Measurements from ENCODE around the gene KCNRG. TPM values are rescaled to one million over a fixed set of nuclear protein-coding genes. Genes with fewer than 3 reads are reported as not detected.

Gene KCNRG
- total RNA-seq, 3 donors from 2014 or later (not counting 1 experiment from before 2014, with no cell fraction given): 0.43 to 1.0 (median 0.61) TPM

DNA sequence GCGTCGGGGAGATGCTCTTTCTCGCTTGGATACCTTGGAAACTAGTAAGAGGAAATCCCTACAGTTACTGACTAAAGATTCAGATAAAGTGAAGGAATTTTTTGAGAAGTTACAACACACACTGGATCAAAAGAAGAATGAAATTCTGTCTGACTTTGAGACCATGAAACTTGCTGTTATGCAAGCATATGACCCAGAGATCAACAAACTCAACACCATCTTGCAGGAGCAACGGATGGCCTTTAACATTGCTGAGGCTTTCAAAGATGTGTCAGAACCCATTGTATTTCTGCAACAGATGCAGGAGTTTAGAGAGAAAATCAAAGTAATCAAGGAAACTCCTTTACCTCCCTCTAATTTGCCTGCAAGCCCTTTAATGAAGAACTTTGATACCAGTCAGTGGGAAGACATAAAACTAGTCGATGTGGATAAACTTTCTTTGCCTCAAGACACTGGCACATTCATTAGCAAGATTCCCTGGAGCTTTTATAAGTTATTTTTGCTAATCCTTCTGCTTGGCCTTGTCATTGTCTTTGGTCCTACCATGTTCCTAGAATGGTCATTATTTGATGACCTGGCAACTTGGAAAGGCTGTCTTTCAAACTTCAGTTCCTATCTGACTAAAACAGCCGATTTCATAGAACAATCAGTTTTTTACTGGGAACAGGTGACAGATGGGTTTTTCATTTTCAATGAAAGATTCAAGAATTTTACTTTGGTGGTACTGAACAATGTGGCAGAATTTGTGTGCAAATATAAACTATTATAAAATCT, 2.7 kb upstream of the KCNRG start:
- no peaks in the 10 kb centered on the region for H3K27me3 ChIP-seq (ENCODE audit: control insufficient read depth, insufficient read depth, low read length)
- Mint-ChIP-seq H3K4me1 (peaks cover 33 to 43% of the 10 kb centered on the region in 2 donors), H3K9me3 (no peaks in the 10 kb centered on the region), H3K27me3 (ENCODE audit: low read depth in 2 of 2) (no peaks in the 10 kb centered on the region), H3K36me3 (no peaks in the 10 kb centered on the region), H3K27ac (peak overlapping the region; percentile 65 to 75), H3K4me3 (no peak overlapping the region)
- no peak for ATAC-seq
- H3K27ac ChIP-seq (ENCODE audit: low read length): no peak overlapping the region
- H3K9me3 ChIP-seq (ENCODE audit: control insufficient read depth, insufficient read depth, low read length): no peaks in the 10 kb centered on the region
- 94% methylated on average over 6 of the region's 6 CpGs for WGBS (ENCODE audit: insufficient coverage)
- peaks cover 49% of the 10 kb centered on the region for H3K36me3 ChIP-seq (ENCODE audit: control insufficient read depth, insufficient read depth, low read length)
- H3K4me1 ChIP-seq (ENCODE audit: control insufficient read depth, insufficient read depth, low read length): no peaks in the 10 kb centered on the region
- intact Hi-C loops (cut with micrococcal nuclease): no loop called here
- no peak for DNase-seq
- H3K4me3 ChIP-seq (ENCODE audit: low read length): no peak overlapping the region
- TF ChIP-seq, protein P1, sequence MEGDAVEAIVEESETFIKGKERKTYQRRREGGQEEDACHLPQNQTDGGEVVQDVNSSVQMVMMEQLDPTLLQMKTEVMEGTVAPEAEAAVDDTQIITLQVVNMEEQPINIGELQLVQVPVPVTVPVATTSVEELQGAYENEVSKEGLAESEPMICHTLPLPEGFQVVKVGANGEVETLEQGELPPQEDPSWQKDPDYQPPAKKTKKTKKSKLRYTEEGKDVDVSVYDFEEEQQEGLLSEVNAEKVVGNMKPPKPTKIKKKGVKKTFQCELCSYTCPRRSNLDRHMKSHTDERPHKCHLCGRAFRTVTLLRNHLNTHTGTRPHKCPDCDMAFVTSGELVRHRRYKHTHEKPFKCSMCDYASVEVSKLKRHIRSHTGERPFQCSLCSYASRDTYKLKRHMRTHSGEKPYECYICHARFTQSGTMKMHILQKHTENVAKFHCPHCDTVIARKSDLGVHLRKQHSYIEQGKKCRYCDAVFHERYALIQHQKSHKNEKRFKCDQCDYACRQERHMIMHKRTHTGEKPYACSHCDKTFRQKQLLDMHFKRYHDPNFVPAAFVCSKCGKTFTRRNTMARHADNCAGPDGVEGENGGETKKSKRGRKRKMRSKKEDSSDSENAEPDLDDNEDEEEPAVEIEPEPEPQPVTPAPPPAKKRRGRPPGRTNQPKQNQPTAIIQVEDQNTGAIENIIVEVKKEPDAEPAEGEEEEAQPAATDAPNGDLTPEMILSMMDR (IDR thresholded peaks at IDR 0.05): no peak

DNA sequence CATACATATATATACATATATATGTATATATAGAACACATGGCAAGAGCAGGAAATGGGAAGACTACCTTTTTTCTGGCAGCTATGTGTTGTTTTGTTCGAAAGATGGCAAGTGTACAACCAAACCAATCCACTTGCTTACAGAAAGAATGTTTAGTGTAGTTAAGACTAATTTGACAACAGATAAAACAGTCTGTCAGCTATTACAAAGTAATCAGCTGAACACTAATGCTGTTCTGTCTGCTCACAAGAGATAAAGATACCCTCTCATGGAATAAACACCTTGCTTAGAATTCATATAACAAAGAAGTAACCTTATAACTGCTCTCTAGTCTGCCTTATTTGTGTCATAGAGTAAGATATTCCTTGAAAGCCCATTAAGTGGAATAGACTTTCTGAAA, 858 bp upstream of the KCNRG start:
- H3K9me3 Mint-ChIP-seq: no peaks in the 10 kb centered on the region
- no peak overlapping the region for H3K27ac ChIP-seq (ENCODE audit: low read length)
- TF ChIP-seq, protein P1 (IDR thresholded peaks at IDR 0.05): no peak
- peaks cover 13% of the 10 kb centered on the region for H3K36me3 Mint-ChIP-seq
- peak overlapping the region; percentile 46 to 59 for H3K27ac Mint-ChIP-seq
- peaks cover 38 to 48% of the 10 kb centered on the region in 2 donors for H3K4me1 Mint-ChIP-seq
- H3K36me3 ChIP-seq (ENCODE audit: control insufficient read depth, insufficient read depth, low read length): peaks cover 49% of the 10 kb centered on the region
- WGBS (ENCODE audit: insufficient coverage): no CpG with 5 or more reads among the region's 1 CpG
- no peak overlapping the region for H3K4me3 ChIP-seq (ENCODE audit: low read length)
- no peaks in the 10 kb centered on the region for H3K4me1 ChIP-seq (ENCODE audit: control insufficient read depth, insufficient read depth, low read length)
- H3K4me3 Mint-ChIP-seq: no peak overlapping the region
- H3K9me3 ChIP-seq (ENCODE audit: control insufficient read depth, insufficient read depth, low read length): no peaks in the 10 kb centered on the region
- no peak for ATAC-seq
- H3K27me3 ChIP-seq (ENCODE audit: control insufficient read depth, insufficient read depth, low read length): no peaks in the 10 kb centered on the region
- no peaks in the 10 kb centered on the region for H3K27me3 Mint-ChIP-seq (ENCODE audit: low read depth in 2 of 2)
- intact Hi-C loops (cut with micrococcal nuclease): no loop called here
- DNase-seq: no peak

DNA sequence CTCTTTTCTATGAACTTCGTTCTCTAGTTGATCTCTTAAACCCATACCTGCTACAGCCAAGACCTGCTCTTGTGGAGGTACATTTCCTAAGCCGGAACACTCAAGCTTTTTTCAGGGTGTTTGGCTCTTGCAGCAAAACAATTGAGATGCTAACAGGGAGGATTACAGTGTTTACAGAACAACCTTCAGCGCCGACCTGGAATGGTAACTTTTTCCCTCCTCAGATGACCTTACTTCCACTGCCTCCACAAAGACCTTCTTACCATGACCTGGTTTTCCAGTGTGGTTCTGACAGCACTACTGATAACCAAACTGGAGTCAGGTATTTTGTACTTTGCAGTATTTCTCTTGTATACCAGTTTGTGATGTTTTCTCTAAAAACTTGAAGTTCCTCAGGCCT, 506 bp downstream of the KCNRG start:
- peak overlapping the region; percentile 58 to 59 for H3K27ac Mint-ChIP-seq
- H3K27me3 ChIP-seq (ENCODE audit: control insufficient read depth, insufficient read depth, low read length): no peaks in the 10 kb centered on the region
- H3K9me3 Mint-ChIP-seq: no peaks in the 10 kb centered on the region
- WGBS (ENCODE audit: insufficient coverage): 96% methylated on average over 4 of the region's 4 CpGs
- no peaks in the 10 kb centered on the region for H3K4me1 ChIP-seq (ENCODE audit: control insufficient read depth, insufficient read depth, low read length)
- no peak for ATAC-seq
- H3K36me3 Mint-ChIP-seq: peaks cover 13% of the 10 kb centered on the region
- DNase-seq: no peak
- H3K4me1 Mint-ChIP-seq: peaks cover 33 to 43% of the 10 kb centered on the region in 2 donors
- no peak overlapping the region for H3K27ac ChIP-seq (ENCODE audit: low read length)
- H3K36me3 ChIP-seq (ENCODE audit: control insufficient read depth, insufficient read depth, low read length): peaks cover 47% of the 10 kb centered on the region
- intact Hi-C loops (cut with micrococcal nuclease): no loop called here
- no peaks in the 10 kb centered on the region for H3K9me3 ChIP-seq (ENCODE audit: control insufficient read depth, insufficient read depth, low read length)
- no peak overlapping the region for H3K4me3 Mint-ChIP-seq
- H3K4me3 ChIP-seq (ENCODE audit: low read length): no peak overlapping the region
- TF ChIP-seq, protein P1 (IDR thresholded peaks at IDR 0.05): no peak
- H3K27me3 Mint-ChIP-seq (ENCODE audit: low read depth in 2 of 2): no peaks in the 10 kb centered on the region

DNA sequence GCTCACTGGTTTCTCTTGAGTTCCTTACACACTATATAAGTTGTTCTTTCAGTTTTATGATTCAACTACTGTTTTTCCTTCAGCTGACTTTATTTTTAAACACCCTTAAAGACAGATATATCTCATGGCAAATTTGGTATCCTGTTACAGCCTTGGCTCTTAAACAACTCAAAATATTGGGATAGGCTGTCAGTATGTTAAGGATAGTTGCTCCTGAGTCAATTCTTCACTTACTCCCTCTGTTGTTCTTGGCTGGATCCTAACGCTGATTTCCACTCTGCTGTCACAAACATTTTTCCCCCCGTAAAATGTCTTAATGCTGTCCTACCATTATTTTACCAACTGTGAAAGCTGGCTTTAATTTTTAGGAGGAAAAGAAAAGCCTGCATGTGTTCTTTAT, 1.2 kb downstream of the KCNRG start:
- intact Hi-C loops (cut with micrococcal nuclease): no loop called here
- no CpG with 5 or more reads among the region's 2 CpGs for WGBS (ENCODE audit: insufficient coverage)
- Mint-ChIP-seq H3K9me3 (no peaks in the 10 kb centered on the region), H3K4me3 (no peak overlapping the region), H3K4me1 (peaks cover 33 to 36% of the 10 kb centered on the region in 2 donors), H3K27me3 (ENCODE audit: low read depth in 2 of 2) (no peaks in the 10 kb centered on the region), H3K36me3 (peaks cover 13% of the 10 kb centered on the region), H3K27ac (peak overlapping the region; percentile 58 to 59)
- no peak for DNase-seq
- Histone ChIP-seq H3K36me3 (ENCODE audit: control insufficient read depth, insufficient read depth, low read length) (peaks cover 40% of the 10 kb centered on the region), H3K9me3 (ENCODE audit: control insufficient read depth, insufficient read depth, low read length) (no peaks in the 10 kb centered on the region), H3K4me3 (ENCODE audit: low read length) (no peak overlapping the region), H3K27me3 (ENCODE audit: control insufficient read depth, insufficient read depth, low read length) (no peaks in the 10 kb centered on the region), H3K4me1 (ENCODE audit: control insufficient read depth, insufficient read depth, low read length) (no peaks in the 10 kb centered on the region), H3K27ac (ENCODE audit: low read length) (no peak overlapping the region)
- TF ChIP-seq, protein P1 (IDR thresholded peaks at IDR 0.05): no peak
- ATAC-seq: no peak

Measured in natural killer cell (primary cell).